HFF-Myc (cell line): ENCODE measurements around the gene DUSP10.

Experiments used
- DNase-seq: peaks from one replicate; pipeline ENCODE4 v3.0.0-alpha.2; 2011; ENCODE audit warnings: low read depth; ENCODE audit errors: extremely low read depth
- H3K4me3 ChIP-seq: replicated peaks from 2 replicates; pipeline ENCODE4 v1.5.1; 2011; ENCODE audit warnings: low read depth, mild to moderate bottlenecking, control low read depth, low read length
- TF ChIP-seq, protein P1 (sequence below): IDR thresholded peaks from 2 replicates; pipeline ENCODE4 v1.5.1; 2012; ENCODE audit warnings: mild to moderate bottlenecking, low read depth, low read length, control low read depth; ENCODE audit errors: missing control alignments

DUSP10 gene

DNA sequence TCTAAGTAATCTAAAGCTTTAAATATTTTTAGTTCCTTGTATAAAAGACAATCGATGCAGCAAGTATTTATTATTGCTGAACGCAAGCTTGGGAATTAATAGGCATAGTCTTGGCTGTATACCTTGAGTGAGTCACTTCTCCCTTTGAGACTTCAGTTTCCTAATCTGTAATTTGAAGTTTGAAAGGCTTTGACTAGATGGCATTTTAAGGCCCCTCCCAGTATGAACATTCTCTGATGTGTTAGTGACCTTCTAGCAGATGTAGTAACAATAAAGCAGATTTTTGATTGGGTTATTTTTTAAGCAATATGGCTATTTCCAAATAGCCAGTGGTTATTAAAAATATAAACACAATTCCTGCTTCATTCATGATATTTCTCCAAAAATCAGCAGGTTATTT, 58.2 kb downstream of the DUSP10 start:
- TF ChIP-seq, protein P1, sequence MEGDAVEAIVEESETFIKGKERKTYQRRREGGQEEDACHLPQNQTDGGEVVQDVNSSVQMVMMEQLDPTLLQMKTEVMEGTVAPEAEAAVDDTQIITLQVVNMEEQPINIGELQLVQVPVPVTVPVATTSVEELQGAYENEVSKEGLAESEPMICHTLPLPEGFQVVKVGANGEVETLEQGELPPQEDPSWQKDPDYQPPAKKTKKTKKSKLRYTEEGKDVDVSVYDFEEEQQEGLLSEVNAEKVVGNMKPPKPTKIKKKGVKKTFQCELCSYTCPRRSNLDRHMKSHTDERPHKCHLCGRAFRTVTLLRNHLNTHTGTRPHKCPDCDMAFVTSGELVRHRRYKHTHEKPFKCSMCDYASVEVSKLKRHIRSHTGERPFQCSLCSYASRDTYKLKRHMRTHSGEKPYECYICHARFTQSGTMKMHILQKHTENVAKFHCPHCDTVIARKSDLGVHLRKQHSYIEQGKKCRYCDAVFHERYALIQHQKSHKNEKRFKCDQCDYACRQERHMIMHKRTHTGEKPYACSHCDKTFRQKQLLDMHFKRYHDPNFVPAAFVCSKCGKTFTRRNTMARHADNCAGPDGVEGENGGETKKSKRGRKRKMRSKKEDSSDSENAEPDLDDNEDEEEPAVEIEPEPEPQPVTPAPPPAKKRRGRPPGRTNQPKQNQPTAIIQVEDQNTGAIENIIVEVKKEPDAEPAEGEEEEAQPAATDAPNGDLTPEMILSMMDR = no peak
- no peak for DNase-seq
- no peak overlapping the region for H3K4me3 ChIP-seq

DNA sequence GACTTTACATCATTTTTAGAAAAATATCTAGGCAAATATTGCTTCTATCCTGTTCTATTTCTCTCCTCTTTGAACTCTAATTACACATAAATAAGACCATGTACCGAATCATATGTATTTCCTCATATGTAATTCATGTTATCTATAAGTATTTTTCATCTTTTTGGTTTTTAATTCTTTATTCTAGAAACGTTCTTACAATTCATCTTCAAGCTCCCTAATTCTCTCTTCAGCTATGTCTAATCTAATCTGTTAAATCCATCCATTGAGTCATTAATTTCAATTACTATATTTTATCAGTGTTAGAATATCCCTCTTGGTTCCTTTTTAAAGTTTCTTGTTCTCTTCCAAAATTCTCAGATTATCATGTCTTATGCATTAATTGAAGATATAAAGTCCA, 61.8 kb downstream of the DUSP10 start:
- no peak overlapping the region for H3K4me3 ChIP-seq
- TF ChIP-seq, protein P1 = no peak
- no peak for DNase-seq

DNA sequence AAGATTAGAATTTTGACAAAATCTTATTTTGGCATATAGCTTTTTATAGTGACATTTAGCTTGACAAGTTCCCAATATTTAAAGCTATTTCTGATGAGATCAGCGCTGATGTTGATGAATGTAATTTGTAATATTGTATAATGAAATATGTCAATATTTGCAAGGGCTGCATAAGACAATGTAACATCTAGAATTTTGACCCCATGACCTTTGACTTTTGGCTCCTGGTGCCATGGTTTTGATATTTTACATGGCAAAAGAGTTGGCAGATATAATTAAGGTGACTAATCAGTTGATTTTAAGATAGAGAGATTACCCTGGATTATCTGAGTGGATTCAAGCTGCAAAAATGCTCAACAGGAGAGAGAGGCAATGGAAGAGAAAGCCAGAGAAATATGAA, 63.9 kb downstream of the DUSP10 start:
- no peak overlapping the region for H3K4me3 ChIP-seq
- TF ChIP-seq, protein P1 = no peak
- DNase-seq = no peak

DNA sequence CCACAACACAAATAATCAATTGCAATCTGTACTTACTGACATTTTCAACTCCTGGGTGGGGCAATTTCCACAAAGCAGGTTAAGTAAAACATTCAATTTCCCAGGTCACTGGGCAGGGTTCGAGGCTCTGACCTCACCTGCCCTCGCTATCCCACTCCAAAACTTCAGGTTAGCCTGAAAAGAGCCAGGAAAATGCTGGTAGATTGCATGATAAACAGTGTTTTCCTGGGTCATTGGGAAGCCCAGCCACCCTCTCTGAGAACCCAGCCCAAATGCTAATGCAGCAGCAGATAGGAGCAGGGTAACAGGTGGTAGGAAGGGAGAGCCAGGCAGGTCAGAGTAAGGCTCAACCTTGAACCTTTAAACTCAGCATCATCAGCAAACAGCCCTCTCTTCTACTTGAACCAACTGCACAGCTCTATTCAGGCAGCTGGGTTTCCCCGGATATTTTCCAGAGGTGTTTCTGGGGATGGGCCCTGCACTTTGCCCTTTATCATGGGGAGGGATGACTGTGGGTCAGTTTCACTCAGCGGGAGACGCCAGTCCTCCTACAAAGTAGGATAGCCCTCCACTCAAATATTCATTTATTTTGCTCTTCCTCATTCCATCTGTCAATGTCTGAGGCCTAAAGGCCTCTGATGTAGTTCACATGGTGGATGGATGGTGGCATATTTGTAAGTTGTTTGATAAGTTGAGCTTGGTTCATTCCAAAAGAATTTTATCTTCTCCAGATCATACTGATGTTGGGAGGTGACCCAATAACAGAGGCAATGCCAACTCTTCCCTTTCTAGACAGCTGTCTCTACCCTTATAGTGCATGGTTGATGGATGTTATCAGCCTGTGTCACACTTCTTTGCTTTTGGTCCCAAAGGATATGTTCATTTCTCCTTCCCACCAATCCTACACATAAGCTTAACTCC, 65.7 kb downstream of the DUSP10 start:
- no peak for DNase-seq
- H3K4me3 ChIP-seq = no peak overlapping the region
- TF ChIP-seq, protein P1 = no peak

DNA sequence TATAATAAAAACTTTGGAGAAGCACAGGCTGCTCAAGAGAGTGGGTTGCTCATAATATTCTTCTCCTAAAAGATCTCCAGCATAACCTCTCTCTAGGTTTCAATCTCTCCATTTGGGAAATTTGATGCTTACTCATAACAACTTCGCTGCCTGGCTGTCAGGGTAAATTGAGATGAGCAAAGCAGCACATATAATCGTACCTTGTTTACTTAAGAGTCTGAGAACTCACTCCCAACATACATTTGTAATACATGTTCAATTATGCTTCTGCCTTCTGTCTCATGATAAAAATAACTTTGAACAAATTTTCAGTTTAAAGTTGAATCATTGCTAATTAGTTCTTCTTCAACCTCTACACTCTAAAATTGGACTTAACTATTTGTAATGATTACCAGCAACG, 68.9 kb downstream of the DUSP10 start:
- H3K4me3 ChIP-seq = no peak overlapping the region
- TF ChIP-seq, protein P1 = no peak
- DNase-seq = no peak

GRCh38 chr1:221672239-221672645, 69.6 kb downstream of the DUSP10 start:
- peak; percentile 7 for DNase-seq
- no peak overlapping the region for H3K4me3 ChIP-seq
- TF ChIP-seq, protein P1 = no peak

GRCh38 chr1:221670081-221670480, 71.8 kb downstream of the DUSP10 start:
- no peak overlapping the region for H3K4me3 ChIP-seq
- TF ChIP-seq, protein P1 = no peak
- DNase-seq = no peak
